ENCODE measurements around the gene SLC7A14. TPM values are rescaled to one million over a fixed set of nuclear protein-coding genes. Genes with fewer than 3 reads are reported as not detected.

Gene SLC7A14
- total RNA-seq, 1 donor from 2014 or later, result not detected

GRCh38 chr3:170463011-170463410, 122.9 kb downstream of the SLC7A14 start:
- H3K27ac Mint-ChIP-seq, result no peak overlapping the region

GRCh38 chr3:170458285-170458684, 127.6 kb downstream of the SLC7A14 start:
- Mint-ChIP-seq H3K4me1 (no peaks in the 10 kb centered on the region), H3K27me3 (ENCODE audit: insufficient read depth, low read depth) (peaks cover 5% of the 10 kb centered on the region), H3K27ac (no peak overlapping the region), H3K9me3 (no peaks in the 10 kb centered on the region), H3K4me3 (no peak overlapping the region), H3K36me3 (no peaks in the 10 kb centered on the region)
- Histone ChIP-seq H4K20me1 (ENCODE audit: low read depth) (no peaks in the 10 kb centered on the region), H2AFZ (replicated peaks) (no peak overlapping the region), H3K9ac (no peak overlapping the region), H3K27me3 (no peaks in the 10 kb centered on the region), H3F3A (ENCODE audit: low read depth) (no peaks in the 10 kb centered on the region), H3K79me2 (ENCODE audit: low read depth) (no peaks in the 10 kb centered on the region), H3K4me3 (no peak overlapping the region), H3K36me3 (no peaks in the 10 kb centered on the region), H3K4me1 (no peaks in the 10 kb centered on the region), H3K27ac (no peak overlapping the region), H3K4me2 (no peak overlapping the region), H3K9me3 (ENCODE audit: low read depth) (no peaks in the 10 kb centered on the region)
- DNase-seq (ENCODE audit: low spot score), result no peak
- no peak for TF ChIP-seq EZH2 (IDR thresholded peaks at IDR 0.05)
- TF ChIP-seq EZH2phosphoT487 (IDR thresholded peaks at IDR 0.05), result no peak
- TF ChIP-seq CTCF (IDR thresholded peaks at IDR 0.05), result no peak

More at GRCh38 chr3:170463011-170463410, 122.9 kb downstream of the SLC7A14 start:
- peaks cover 12% of the 10 kb centered on the region for H3K4me1 Mint-ChIP-seq
- H2AFZ ChIP-seq (replicated peaks), result peak overlapping the region; percentile 42
- no peaks in the 10 kb centered on the region for H3K9me3 Mint-ChIP-seq
- H3K9ac ChIP-seq, result no peak overlapping the region
- no peak overlapping the region for H3K4me3 ChIP-seq
- no peak overlapping the region for H3K4me2 ChIP-seq
- TF ChIP-seq EZH2phosphoT487 (IDR thresholded peaks at IDR 0.05) (no peak), EZH2 (IDR thresholded peaks at IDR 0.05) (no peak), CTCF (IDR thresholded peaks at IDR 0.05) (no peak)
- H3K27ac ChIP-seq, result no peak overlapping the region
- no peak for DNase-seq (ENCODE audit: low spot score)
- no peaks in the 10 kb centered on the region for H3K27me3 Mint-ChIP-seq (ENCODE audit: insufficient read depth, low read depth)
- H3K36me3 ChIP-seq, result no peaks in the 10 kb centered on the region
- H3K79me2 ChIP-seq (ENCODE audit: low read depth), result no peaks in the 10 kb centered on the region
- H3K27me3 ChIP-seq, result no peaks in the 10 kb centered on the region
- peaks cover 7% of the 10 kb centered on the region for H3K4me1 ChIP-seq
- no peaks in the 10 kb centered on the region for H3F3A ChIP-seq (ENCODE audit: low read depth)
- H3K36me3 Mint-ChIP-seq, result no peaks in the 10 kb centered on the region
- no peaks in the 10 kb centered on the region for H4K20me1 ChIP-seq (ENCODE audit: low read depth)
- H3K4me3 Mint-ChIP-seq, result no peak overlapping the region
- no peaks in the 10 kb centered on the region for H3K9me3 ChIP-seq (ENCODE audit: low read depth)

- Histone ChIP-seq H3K79me2 (ENCODE audit: low read depth) (no peaks in the 10 kb centered on the region), H3K27ac (no peak overlapping the region), H3K9ac (no peak overlapping the region), H3K4me2 (no peak overlapping the region), H3K4me3 (no peak overlapping the region), H3K4me1 (no peaks in the 10 kb centered on the region), H3F3A (ENCODE audit: low read depth) (no peaks in the 10 kb centered on the region), H4K20me1 (ENCODE audit: low read depth) (no peaks in the 10 kb centered on the region), H3K36me3 (no peaks in the 10 kb centered on the region), H3K9me3 (ENCODE audit: low read depth) (no peaks in the 10 kb centered on the region), H3K27me3 (no peaks in the 10 kb centered on the region), H2AFZ (replicated peaks) (no peak overlapping the region)
- TF ChIP-seq EZH2 (IDR thresholded peaks at IDR 0.05), result no peak
- no peak for TF ChIP-seq EZH2phosphoT487 (IDR thresholded peaks at IDR 0.05)
- TF ChIP-seq CTCF (IDR thresholded peaks at IDR 0.05), result no peak
- Mint-ChIP-seq H3K9me3 (no peaks in the 10 kb centered on the region), H3K27me3 (ENCODE audit: insufficient read depth, low read depth) (peaks cover 5% of the 10 kb centered on the region), H3K27ac (no peak overlapping the region), H3K4me3 (no peak overlapping the region), H3K36me3 (no peaks in the 10 kb centered on the region), H3K4me1 (no peaks in the 10 kb centered on the region)
- no peak for DNase-seq (ENCODE audit: low spot score)
These were observed 131.4 kb downstream of the SLC7A14 start for GRCh38 chr3:170454509-170454908.

Data from neural progenitor cell (in vitro differentiated cells).